ENCODE results near the gene CDC14B. TPM values are rescaled to one million over a fixed set of nuclear protein-coding genes. Genes with fewer than 3 reads are reported as not detected.

Gene CDC14B
- total and polyA plus RNA-seq, 2 donors (not counting 1 experiment from before 2014, with no cell fraction given), result 2.8 to 8.5 TPM

- no peak for ATAC-seq (ENCODE audit: low read depth)
- no peak overlapping the region for H3K27ac Mint-ChIP-seq
Measured at GRCh38 chr9:96524764-96525163, 94.9 kb downstream of the CDC14B start.

GRCh38 chr9:96524045-96524444 is 95.6 kb downstream of the CDC14B start:
- POLR2A ChIA-PET, result no interaction called here
- intact Hi-C loops (cut with micrococcal nuclease), result no loop called here
- H3K27me3 Mint-ChIP-seq, result no peaks in the 10 kb centered on the region
- Histone ChIP-seq H4K20me1 (ENCODE audit: control insufficient read depth, insufficient read depth, low read length, poor library complexity, severe bottlenecking) (no peaks in the 10 kb centered on the region), H3K9ac (ENCODE audit: low read length) (no peak overlapping the region), H2AFZ (ENCODE audit: insufficient read depth, low read depth, low read length, poor library complexity, severe bottlenecking) (no peak overlapping the region), H3K79me2 (ENCODE audit: control insufficient read depth, insufficient read depth, low read length) (no peaks in the 10 kb centered on the region), H3K4me3 (ENCODE audit: control extremely low read depth in 1 of 5, extremely low read depth in 1 of 5, insufficient read depth in 1 of 5, low read depth in 2 of 5, low read length in 4 of 5) (no peak overlapping the region), H3K27me3 (replicated peaks in 1 of 4; ENCODE audit: control extremely low read depth in 1 of 4, control insufficient read depth in 3 of 4, insufficient read depth in 4 of 4, low read length in 3 of 4) (no peaks in the 10 kb centered on the region), H3K27ac (ENCODE audit: low read length in 2 of 2) (no peak overlapping the region), H3K36me3 (replicated peaks in 1 of 2; ENCODE audit: control extremely low read depth in 1 of 2, control insufficient read depth in 1 of 2, extremely low read depth in 1 of 2, insufficient read depth in 2 of 2, low read length in 1 of 2) (no peaks in the 10 kb centered on the region), H3K4me2 (replicated peaks; ENCODE audit: low read depth, low read length, poor library complexity, severe bottlenecking) (no peak overlapping the region), H3K4me1 (ENCODE audit: control insufficient read depth in 2 of 2, insufficient read depth in 2 of 2, low read length in 2 of 2) (no peaks in the 10 kb centered on the region), H3K9me3 (ENCODE audit: control extremely low read depth in 1 of 3, control insufficient read depth in 2 of 3, insufficient read depth in 1 of 3, low read length in 2 of 3) (no peaks in the 10 kb centered on the region)
- TF ChIP-seq CTCF (IDR thresholded peaks at IDR 0.05) (no peak), EZH2 (IDR thresholded peaks at IDR 0.05; ENCODE audit: borderline replicate concordance, insufficient read depth, low read depth, low read length, poor library complexity, severe bottlenecking) (no peak)
- H3K27ac Mint-ChIP-seq, result no peak overlapping the region
- ATAC-seq (ENCODE audit: low read depth) (no peak), DNase-seq (no peak)
- no peaks in the 10 kb centered on the region for H3K4me1 Mint-ChIP-seq
- 95% methylated on average over 7 of the region's 7 CpGs for WGBS (ENCODE audit: insufficient coverage)
- no peak overlapping the region for H3K4me3 Mint-ChIP-seq
- H3K9me3 Mint-ChIP-seq (ENCODE audit: insufficient read depth), result no peaks in the 10 kb centered on the region
- CTCF ChIA-PET, result no interaction called here

More at GRCh38 chr9:96524764-96525163, 94.9 kb downstream of the CDC14B start:
- Histone ChIP-seq H4K20me1 (ENCODE audit: control insufficient read depth, insufficient read depth, low read length, poor library complexity, severe bottlenecking) (no peaks in the 10 kb centered on the region), H3K27me3 (replicated peaks in 1 of 4; ENCODE audit: control extremely low read depth in 1 of 4, control insufficient read depth in 3 of 4, insufficient read depth in 4 of 4, low read length in 3 of 4) (no peaks in the 10 kb centered on the region), H3K27ac (ENCODE audit: low read length in 2 of 2) (no peak overlapping the region), H3K36me3 (replicated peaks in 1 of 2; ENCODE audit: control extremely low read depth in 1 of 2, control insufficient read depth in 1 of 2, extremely low read depth in 1 of 2, insufficient read depth in 2 of 2, low read length in 1 of 2) (no peaks in the 10 kb centered on the region), H3K9me3 (ENCODE audit: control extremely low read depth in 1 of 3, control insufficient read depth in 2 of 3, insufficient read depth in 1 of 3, low read length in 2 of 3) (no peaks in the 10 kb centered on the region), H3K9ac (ENCODE audit: low read length) (no peak overlapping the region), H3K4me1 (ENCODE audit: control insufficient read depth in 2 of 2, insufficient read depth in 2 of 2, low read length in 2 of 2) (no peaks in the 10 kb centered on the region), H3K4me3 (ENCODE audit: control extremely low read depth in 1 of 5, extremely low read depth in 1 of 5, insufficient read depth in 1 of 5, low read depth in 2 of 5, low read length in 4 of 5) (no peak overlapping the region), H2AFZ (ENCODE audit: insufficient read depth, low read depth, low read length, poor library complexity, severe bottlenecking) (no peak overlapping the region), H3K4me2 (replicated peaks; ENCODE audit: low read depth, low read length, poor library complexity, severe bottlenecking) (no peak overlapping the region), H3K79me2 (ENCODE audit: control insufficient read depth, insufficient read depth, low read length) (no peaks in the 10 kb centered on the region)
- DNase-seq, result no peak
- Mint-ChIP-seq H3K4me3 (no peak overlapping the region), H3K27me3 (no peaks in the 10 kb centered on the region), H3K4me1 (no peaks in the 10 kb centered on the region), H3K9me3 (ENCODE audit: insufficient read depth) (no peaks in the 10 kb centered on the region)
- ChIA-PET POLR2A (no interaction called here), CTCF (no interaction called here)
- intact Hi-C loops (cut with micrococcal nuclease), result no loop called here
- TF ChIP-seq EZH2 (IDR thresholded peaks at IDR 0.05; ENCODE audit: borderline replicate concordance, insufficient read depth, low read depth, low read length, poor library complexity, severe bottlenecking) (no peak), CTCF (IDR thresholded peaks at IDR 0.05) (no peak)
- WGBS (ENCODE audit: insufficient coverage), result 83% methylated on average over 1 of the region's 2 CpGs

Measured in B cell (primary cell).